Measurements from ENCODE around the gene PCDH7. TPM values are rescaled to one million over a fixed set of nuclear protein-coding genes. Genes with fewer than 3 reads are reported as not detected.

The PCDH7 gene
- 33.4 TPM for total RNA-seq

- H3K36me3 ChIP-seq (ENCODE audit: control insufficient read depth in 3 of 3, insufficient read depth in 3 of 3, low read length in 3 of 3) = no peaks in the 10 kb centered on the region
- peak within 1 kb of the TSS in 2 of 3 donors; percentile 33 to 50 for H3K9ac ChIP-seq (ENCODE audit: low read depth in 1 of 3, low read length in 3 of 3)
- no peaks in the 10 kb centered on the region for H3K9me3 ChIP-seq (ENCODE audit: control insufficient read depth in 3 of 3, low read length in 3 of 3)
- peaks cover 35 to 37% (median 37%) of the 10 kb centered on the region in 3 donors for H3K4me1 ChIP-seq (ENCODE audit: control insufficient read depth in 3 of 3, insufficient read depth in 3 of 3, low read length in 3 of 3)
- no peak within 1 kb of the TSS for H3K27ac ChIP-seq (ENCODE audit: low read depth, low read length)
- peaks cover 53 to 67% (median 55%) of the 10 kb centered on the region in 3 donors for H3K27me3 ChIP-seq (ENCODE audit: control insufficient read depth in 3 of 3, insufficient read depth in 3 of 3, low read length in 3 of 3)
- peak within 1 kb of the TSS; percentile 65 to 75 (median 66) for H3K4me3 ChIP-seq (ENCODE audit: low read length in 3 of 3)
Measured at GRCh38 chr4:30720021-30720660, at the start of gene PCDH7. Gene PCDH7, plus strand, starts transcription at chr4:30720369. Its CDS starts 1,054 bp downstream, at chr4:30721423.

- H3K4me3 ChIP-seq (ENCODE audit: low read length in 3 of 3) = no peak overlapping the region
- H3K36me3 ChIP-seq (ENCODE audit: control insufficient read depth in 3 of 3, insufficient read depth in 3 of 3, low read length in 3 of 3) = no peaks in the 10 kb centered on the region
- no peaks in the 10 kb centered on the region for H3K27me3 ChIP-seq (ENCODE audit: control insufficient read depth in 3 of 3, insufficient read depth in 3 of 3, low read length in 3 of 3)
- no peaks in the 10 kb centered on the region for H3K9me3 ChIP-seq (ENCODE audit: control insufficient read depth in 3 of 3, low read length in 3 of 3)
- no peak overlapping the region for H3K27ac ChIP-seq (ENCODE audit: low read depth, low read length)
- H3K9ac ChIP-seq (ENCODE audit: low read depth in 1 of 3, low read length in 3 of 3) = no peak overlapping the region
- H3K4me1 ChIP-seq (ENCODE audit: control insufficient read depth in 3 of 3, insufficient read depth in 3 of 3, low read length in 3 of 3) = no peaks in the 10 kb centered on the region
Measured at GRCh38 chr4:30671926-30672448, 48.2 kb upstream of the PCDH7 start.

GRCh38 chr4:30696191-30696590, 24.0 kb upstream of the PCDH7 start:
- no peaks in the 10 kb centered on the region for H3K36me3 ChIP-seq (ENCODE audit: control insufficient read depth in 3 of 3, insufficient read depth in 3 of 3, low read length in 3 of 3)
- H3K27ac ChIP-seq (ENCODE audit: low read depth, low read length) = no peak overlapping the region
- H3K4me3 ChIP-seq (ENCODE audit: low read length in 3 of 3) = no peak overlapping the region
- H3K27me3 ChIP-seq (ENCODE audit: control insufficient read depth in 3 of 3, insufficient read depth in 3 of 3, low read length in 3 of 3) = no peaks in the 10 kb centered on the region
- no peaks in the 10 kb centered on the region for H3K4me1 ChIP-seq (ENCODE audit: control insufficient read depth in 3 of 3, insufficient read depth in 3 of 3, low read length in 3 of 3)
- no peak overlapping the region for H3K9ac ChIP-seq (ENCODE audit: low read depth in 1 of 3, low read length in 3 of 3)
- no peaks in the 10 kb centered on the region for H3K9me3 ChIP-seq (ENCODE audit: control insufficient read depth in 3 of 3, low read length in 3 of 3)

GRCh38 chr4:30714408-30715031, 5.6 kb upstream of the PCDH7 start:
- Histone ChIP-seq H3K4me1 (ENCODE audit: control insufficient read depth in 3 of 3, insufficient read depth in 3 of 3, low read length in 3 of 3) (peaks cover 19 to 23% (median 22%) of the 10 kb centered on the region in 3 donors), H3K9ac (ENCODE audit: low read depth in 1 of 3, low read length in 3 of 3) (no peak overlapping the region), H3K27me3 (ENCODE audit: control insufficient read depth in 3 of 3, insufficient read depth in 3 of 3, low read length in 3 of 3) (peaks cover 16 to 24% (median 22%) of the 10 kb centered on the region in 3 donors), H3K27ac (ENCODE audit: low read depth, low read length) (no peak overlapping the region), H3K9me3 (ENCODE audit: control insufficient read depth in 3 of 3, low read length in 3 of 3) (peaks cover 0 to 1% (median 0%) of the 10 kb centered on the region in 3 donors), H3K4me3 (ENCODE audit: low read length in 3 of 3) (no peak overlapping the region), H3K36me3 (ENCODE audit: control insufficient read depth in 3 of 3, insufficient read depth in 3 of 3, low read length in 3 of 3) (no peaks in the 10 kb centered on the region)

- no peak overlapping the region for H3K27ac ChIP-seq (ENCODE audit: low read depth, low read length)
- no peak overlapping the region for H3K9ac ChIP-seq (ENCODE audit: low read depth in 1 of 3, low read length in 3 of 3)
- peaks cover 28 to 36% (median 28%) of the 10 kb centered on the region in 3 donors for H3K27me3 ChIP-seq (ENCODE audit: control insufficient read depth in 3 of 3, insufficient read depth in 3 of 3, low read length in 3 of 3)
- no peaks in the 10 kb centered on the region for H3K9me3 ChIP-seq (ENCODE audit: control insufficient read depth in 3 of 3, low read length in 3 of 3)
- peak overlapping the region in 1 of 3 donors; percentile 49 for H3K4me3 ChIP-seq (ENCODE audit: low read length in 3 of 3)
- peaks cover 30 to 31% (median 30%) of the 10 kb centered on the region in 3 donors for H3K4me1 ChIP-seq (ENCODE audit: control insufficient read depth in 3 of 3, insufficient read depth in 3 of 3, low read length in 3 of 3)
- H3K36me3 ChIP-seq (ENCODE audit: control insufficient read depth in 3 of 3, insufficient read depth in 3 of 3, low read length in 3 of 3) = no peaks in the 10 kb centered on the region
Measured at GRCh38 chr4:30716158-30716557, 4.0 kb upstream of the PCDH7 start.

GRCh38 chr4:30716681-30717207, 3.4 kb upstream of the PCDH7 start:
- Histone ChIP-seq H3K4me3 (ENCODE audit: low read length in 3 of 3) (peak overlapping the region in 2 of 3 donors; percentile 57 to 75), H3K9me3 (ENCODE audit: control insufficient read depth in 3 of 3, low read length in 3 of 3) (no peaks in the 10 kb centered on the region), H3K27me3 (ENCODE audit: control insufficient read depth in 3 of 3, insufficient read depth in 3 of 3, low read length in 3 of 3) (peaks cover 33 to 42% (median 34%) of the 10 kb centered on the region in 3 donors), H3K36me3 (ENCODE audit: control insufficient read depth in 3 of 3, insufficient read depth in 3 of 3, low read length in 3 of 3) (no peaks in the 10 kb centered on the region), H3K4me1 (ENCODE audit: control insufficient read depth in 3 of 3, insufficient read depth in 3 of 3, low read length in 3 of 3) (peaks cover 34 to 35% (median 35%) of the 10 kb centered on the region in 3 donors), H3K9ac (ENCODE audit: low read depth in 1 of 3, low read length in 3 of 3) (no peak overlapping the region), H3K27ac (ENCODE audit: low read depth, low read length) (no peak overlapping the region)

GRCh38 chr4:30717208-30718020, 2.8 kb upstream of the PCDH7 start:
- Histone ChIP-seq H3K4me1 (ENCODE audit: control insufficient read depth in 3 of 3, insufficient read depth in 3 of 3, low read length in 3 of 3) (peaks cover 35 to 36% (median 35%) of the 10 kb centered on the region in 3 donors), H3K27me3 (ENCODE audit: control insufficient read depth in 3 of 3, insufficient read depth in 3 of 3, low read length in 3 of 3) (peaks cover 38 to 48% (median 40%) of the 10 kb centered on the region in 3 donors), H3K4me3 (ENCODE audit: low read length in 3 of 3) (peak overlapping the region; percentile 57 to 75 (median 64)), H3K27ac (ENCODE audit: low read depth, low read length) (no peak overlapping the region), H3K9ac (ENCODE audit: low read depth in 1 of 3, low read length in 3 of 3) (no peak overlapping the region), H3K9me3 (ENCODE audit: control insufficient read depth in 3 of 3, low read length in 3 of 3) (no peaks in the 10 kb centered on the region), H3K36me3 (ENCODE audit: control insufficient read depth in 3 of 3, insufficient read depth in 3 of 3, low read length in 3 of 3) (no peaks in the 10 kb centered on the region)

- Histone ChIP-seq H3K9me3 (ENCODE audit: control insufficient read depth in 3 of 3, low read length in 3 of 3) (no peaks in the 10 kb centered on the region), H3K9ac (ENCODE audit: low read depth in 1 of 3, low read length in 3 of 3) (no peak overlapping the region), H3K27me3 (ENCODE audit: control insufficient read depth in 3 of 3, insufficient read depth in 3 of 3, low read length in 3 of 3) (peaks cover 44 to 54% (median 47%) of the 10 kb centered on the region in 3 donors), H3K4me3 (ENCODE audit: low read length in 3 of 3) (peak overlapping the region; percentile 57 to 75 (median 64)), H3K4me1 (ENCODE audit: control insufficient read depth in 3 of 3, insufficient read depth in 3 of 3, low read length in 3 of 3) (peaks cover 35 to 37% (median 37%) of the 10 kb centered on the region in 3 donors), H3K36me3 (ENCODE audit: control insufficient read depth in 3 of 3, insufficient read depth in 3 of 3, low read length in 3 of 3) (no peaks in the 10 kb centered on the region), H3K27ac (ENCODE audit: low read depth, low read length) (no peak overlapping the region)
Measured at GRCh38 chr4:30718021-30718542, 2.1 kb upstream of the PCDH7 start.

- peaks cover 35 to 37% (median 37%) of the 10 kb centered on the region in 3 donors for H3K4me1 ChIP-seq (ENCODE audit: control insufficient read depth in 3 of 3, insufficient read depth in 3 of 3, low read length in 3 of 3)
- peak overlapping the region in 1 of 3 donors; percentile 50 for H3K9ac ChIP-seq (ENCODE audit: low read depth in 1 of 3, low read length in 3 of 3)
- H3K27ac ChIP-seq (ENCODE audit: low read depth, low read length) = no peak overlapping the region
- peaks cover 52 to 62% (median 54%) of the 10 kb centered on the region in 3 donors for H3K27me3 ChIP-seq (ENCODE audit: control insufficient read depth in 3 of 3, insufficient read depth in 3 of 3, low read length in 3 of 3)
- H3K9me3 ChIP-seq (ENCODE audit: control insufficient read depth in 3 of 3, low read length in 3 of 3) = no peaks in the 10 kb centered on the region
- peak overlapping the region; percentile 63 to 75 (median 65) for H3K4me3 ChIP-seq (ENCODE audit: low read length in 3 of 3)
- no peaks in the 10 kb centered on the region for H3K36me3 ChIP-seq (ENCODE audit: control insufficient read depth in 3 of 3, insufficient read depth in 3 of 3, low read length in 3 of 3)
Measured at GRCh38 chr4:30718641-30719453, 1.3 kb upstream of the PCDH7 start.
